Measurements from ENCODE around the gene GMDS. TPM values are rescaled to one million over a fixed set of nuclear protein-coding genes. Genes with fewer than 3 reads are reported as not detected.

GMDS gene
- total and polyA plus RNA-seq, 2 experiments from 2014 or later: 30.1 to 36.5 TPM

- TF ChIP-seq ETS1 (IDR thresholded peaks at IDR 0.05): no peak
- TF ChIP-seq CREB1 (CRISPR knock-in tag; IDR thresholded peaks at IDR 0.05; ENCODE audit: low read depth): no peak
- Mint-ChIP-seq H3K36me3 (ENCODE audit: low read depth) (no peaks in the 10 kb centered on the region), H3K9me3 (no peaks in the 10 kb centered on the region), H3K27ac (no peak overlapping the region), H3K27me3 (ENCODE audit: insufficient read depth, low read depth, poor library complexity) (peaks cover 2% of the 10 kb centered on the region), H3K4me3 (no peak overlapping the region), H3K4me1 (peaks cover 4% of the 10 kb centered on the region)
- ATAC-seq: no peak
- Histone ChIP-seq H3K27ac (ENCODE audit: low read depth) (no peak overlapping the region), H3K27me3 (ENCODE audit: insufficient read depth) (no peaks in the 10 kb centered on the region), H3K4me3 (no peak overlapping the region), H2AFZ (no peak overlapping the region), H3K9me2 (ENCODE audit: insufficient read depth) (no peaks in the 10 kb centered on the region), H3F3A (replicated peaks; ENCODE audit: low read depth) (no peaks in the 10 kb centered on the region), H3K36me3 (ENCODE audit: insufficient read depth) (no peaks in the 10 kb centered on the region), H4K20me1 (replicated peaks; ENCODE audit: insufficient read depth) (no peaks in the 10 kb centered on the region; the same call in none of the 2 replicates), H3K4me1 (ENCODE audit: insufficient read depth) (no peaks in the 10 kb centered on the region), H3K79me2 (replicated peaks; ENCODE audit: insufficient read depth) (no peaks in the 10 kb centered on the region), H3K4me2 (no peak overlapping the region)
- DNase-seq (ENCODE audit: low spot score): no peak
Observed at GRCh38 chr6:1784422-1784884, 461.0 kb downstream of the GMDS start.

GRCh38 chr6:1781817-1782184 lies 463.6 kb downstream of the GMDS start:
- Histone ChIP-seq H3F3A (replicated peaks; ENCODE audit: low read depth) (no peaks in the 10 kb centered on the region), H2AFZ (no peak overlapping the region), H3K4me2 (no peak overlapping the region), H3K27ac (ENCODE audit: low read depth) (no peak overlapping the region), H3K79me2 (replicated peaks; ENCODE audit: insufficient read depth) (no peaks in the 10 kb centered on the region), H3K27me3 (ENCODE audit: insufficient read depth) (no peaks in the 10 kb centered on the region), H3K4me3 (no peak overlapping the region), H3K4me1 (ENCODE audit: insufficient read depth) (no peaks in the 10 kb centered on the region), H3K9me2 (ENCODE audit: insufficient read depth) (no peaks in the 10 kb centered on the region), H3K36me3 (ENCODE audit: insufficient read depth) (no peaks in the 10 kb centered on the region), H4K20me1 (replicated peaks; ENCODE audit: insufficient read depth) (no peaks in the 10 kb centered on the region; the same call in 1 of the 2 replicates)
- H3K36me3 Mint-ChIP-seq (ENCODE audit: low read depth): no peaks in the 10 kb centered on the region
- no peak overlapping the region for H3K27ac Mint-ChIP-seq
- no peak for DNase-seq (ENCODE audit: low spot score)
- H3K9me3 Mint-ChIP-seq: no peaks in the 10 kb centered on the region
- TF ChIP-seq REST (IDR thresholded peaks at IDR 0.05; ENCODE audit: unreplicated experiment) (no peak), CTCF (conservative IDR thresholded peaks at IDR 0.05; ENCODE audit: low read depth in 2 of 2) (no peak), JUNB (IDR thresholded peaks at IDR 0.05; ENCODE audit: unreplicated experiment) (no peak), ZNF114 (CRISPR knock-in tag; IDR thresholded peaks at IDR 0.05) (no peak), CREB1 (CRISPR knock-in tag; IDR thresholded peaks at IDR 0.05; ENCODE audit: low read depth) (no peak), EZH2 (IDR thresholded peaks at IDR 0.05; ENCODE audit: low read depth, unreplicated experiment) (no peak), ETS1 (IDR thresholded peaks at IDR 0.05) (no peak), NANOG (IDR thresholded peaks at IDR 0.05; ENCODE audit: borderline replicate concordance) (no peak)
- H3K4me1 Mint-ChIP-seq: peaks cover 4% of the 10 kb centered on the region
- ATAC-seq: no peak
- H3K27me3 Mint-ChIP-seq (ENCODE audit: insufficient read depth, low read depth, poor library complexity): peaks cover 5% of the 10 kb centered on the region
- H3K4me3 Mint-ChIP-seq: no peak overlapping the region
